BE2C (cell line): ENCODE measurements around the gene RALGPS2.

Experiments used
- DNase-seq: peaks from one replicate; pipeline ENCODE4 v3.0.0-alpha.2; 2020
- H3K27me3 ChIP-seq: fragments of 250-450 bp; sonication (Bioruptor Pico); 2 replicates; pipeline ENCODE4 v1.5.1; 2020; ENCODE audit warnings: mild to moderate bottlenecking
- H3K36me3 ChIP-seq: fragments of 250-450 bp; sonication (Bioruptor Pico); 2 replicates; pipeline ENCODE4 v1.5.1; 2020; ENCODE audit warnings: mild to moderate bottlenecking
- H3K4me1 ChIP-seq: fragments of 250-450 bp; sonication (Bioruptor Pico); 2 replicates; pipeline ENCODE4 v1.5.1; 2020
- H3K4me3 ChIP-seq: 2 replicates; pipeline ENCODE4 v1.5.1; 2011; ENCODE audit warnings: low read depth, low read length
- H3K9me3 ChIP-seq: fragments of 250-450 bp; sonication (Bioruptor Pico); 2 replicates; pipeline ENCODE4 v1.5.1; 2020
- CTCF ChIP-seq: IDR thresholded peaks from 2 replicates; pipeline ENCODE4 v1.5.1; 2012; ENCODE audit warnings: mild to moderate bottlenecking, low read depth, low read length

Gene RALGPS2

DNA sequence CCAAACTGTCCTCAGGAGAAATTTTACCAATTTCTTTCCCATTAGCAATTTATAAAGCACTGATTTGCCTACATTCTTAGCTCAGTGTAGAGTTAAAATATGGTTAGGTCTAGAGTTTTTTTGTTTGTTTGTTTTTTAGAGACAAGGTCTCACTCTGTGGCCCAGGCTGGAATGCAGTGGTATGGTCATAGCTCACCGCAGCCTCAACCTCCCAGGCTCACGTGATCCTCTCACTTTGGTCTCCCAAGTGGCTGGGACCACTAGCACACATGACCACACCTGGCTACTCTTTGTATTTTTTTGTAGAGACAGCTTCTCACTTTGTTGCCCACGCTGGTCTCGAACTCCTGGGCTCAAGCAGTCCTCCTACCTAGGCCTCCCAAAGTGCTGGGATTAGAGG is 10.6 kb upstream of the RALGPS2 start:
- no peak for TF ChIP-seq CTCF
- Histone ChIP-seq H3K9me3 (no peaks in the 10 kb centered on the region), H3K4me3 (no peak overlapping the region), H3K36me3 (no peaks in the 10 kb centered on the region), H3K27me3 (no peaks in the 10 kb centered on the region; the same call in 1 of the 2 replicates), H3K4me1 (no peaks in the 10 kb centered on the region)
- no peak for DNase-seq

DNA sequence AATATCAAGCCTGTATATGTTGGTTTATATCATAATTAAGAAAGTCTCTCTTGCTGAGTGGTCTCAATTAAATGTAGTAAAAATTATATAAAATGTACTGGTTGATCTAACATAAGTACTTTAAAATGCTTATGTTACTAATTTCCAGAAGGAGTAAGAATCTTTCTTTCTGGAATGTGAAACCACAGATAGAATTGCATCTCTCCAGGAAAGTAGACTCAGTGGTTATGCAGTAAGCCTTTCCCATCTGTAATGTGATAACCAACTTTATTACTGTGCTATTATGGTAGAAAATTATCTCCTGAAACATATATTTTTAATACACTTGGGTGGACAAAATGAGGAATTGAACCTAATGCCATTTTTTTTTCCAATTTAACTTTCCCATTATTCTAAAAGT is 8.9 kb upstream of the RALGPS2 start:
- Histone ChIP-seq H3K9me3 (no peaks in the 10 kb centered on the region), H3K36me3 (no peaks in the 10 kb centered on the region), H3K27me3 (no peaks in the 10 kb centered on the region; the same call in 1 of the 2 replicates), H3K4me1 (no peaks in the 10 kb centered on the region), H3K4me3 (no peak overlapping the region)
- no peak for DNase-seq
- no peak for TF ChIP-seq CTCF

DNA sequence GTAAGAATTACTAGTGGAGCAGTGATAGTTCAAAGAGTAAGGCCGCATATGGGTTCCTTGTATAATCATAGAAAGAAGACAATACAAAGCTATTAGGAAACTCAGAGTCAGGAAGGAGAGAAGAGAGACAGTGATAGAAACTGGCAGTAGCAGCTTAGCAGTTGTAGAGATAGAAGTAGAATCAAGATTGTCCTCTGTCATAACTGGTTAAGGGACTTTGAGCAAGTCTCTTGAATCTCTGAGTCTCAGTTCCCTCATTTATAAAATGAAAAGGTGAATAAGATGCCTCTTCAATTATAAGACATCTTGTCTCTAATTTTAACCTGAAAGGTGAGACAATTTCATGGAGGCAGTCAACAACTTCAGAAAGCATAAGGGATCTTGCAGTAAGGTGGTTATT is 6.5 kb upstream of the RALGPS2 start:
- Histone ChIP-seq H3K36me3 (no peaks in the 10 kb centered on the region), H3K27me3 (no peaks in the 10 kb centered on the region; the same call in 1 of the 2 replicates), H3K4me3 (no peak overlapping the region), H3K4me1 (no peaks in the 10 kb centered on the region), H3K9me3 (no peaks in the 10 kb centered on the region)
- no peak for DNase-seq
- no peak for TF ChIP-seq CTCF

DNA sequence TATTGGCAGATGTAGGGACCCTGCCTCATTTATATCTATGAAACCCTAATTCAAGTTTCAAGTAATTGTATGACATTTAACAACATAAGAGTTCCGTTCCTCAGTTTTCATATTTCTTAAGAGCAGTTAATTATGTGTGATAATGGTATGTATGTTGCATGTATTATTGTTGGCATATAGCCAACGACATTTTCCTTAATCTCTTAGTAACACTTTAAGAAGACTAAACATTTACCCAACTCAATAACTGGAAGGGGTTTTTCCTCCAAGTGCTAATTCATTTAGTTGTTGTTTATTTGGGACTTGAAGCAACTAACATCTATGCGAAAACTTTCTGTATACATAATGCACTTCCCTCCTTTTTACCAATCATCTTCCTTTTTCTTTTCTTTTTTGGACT is 1.5 kb upstream of the RALGPS2 start:
- no peak for TF ChIP-seq CTCF
- DNase-seq, result no peak
- Histone ChIP-seq H3K36me3 (no peaks in the 10 kb centered on the region), H3K27me3 (peaks cover 33% of the 10 kb centered on the region), H3K4me3 (no peak overlapping the region), H3K4me1 (no peaks in the 10 kb centered on the region), H3K9me3 (no peaks in the 10 kb centered on the region)

GRCh38 chr1:178724376-178724727 is 692 bp upstream of the RALGPS2 start:
- Histone ChIP-seq H3K27me3 (peaks cover 40% of the 10 kb centered on the region), H3K9me3 (no peaks in the 10 kb centered on the region), H3K4me1 (no peaks in the 10 kb centered on the region), H3K36me3 (no peaks in the 10 kb centered on the region), H3K4me3 (no peak overlapping the region; the same call in 1 of the 2 replicates)
- no peak for DNase-seq
- no peak for TF ChIP-seq CTCF

DNA sequence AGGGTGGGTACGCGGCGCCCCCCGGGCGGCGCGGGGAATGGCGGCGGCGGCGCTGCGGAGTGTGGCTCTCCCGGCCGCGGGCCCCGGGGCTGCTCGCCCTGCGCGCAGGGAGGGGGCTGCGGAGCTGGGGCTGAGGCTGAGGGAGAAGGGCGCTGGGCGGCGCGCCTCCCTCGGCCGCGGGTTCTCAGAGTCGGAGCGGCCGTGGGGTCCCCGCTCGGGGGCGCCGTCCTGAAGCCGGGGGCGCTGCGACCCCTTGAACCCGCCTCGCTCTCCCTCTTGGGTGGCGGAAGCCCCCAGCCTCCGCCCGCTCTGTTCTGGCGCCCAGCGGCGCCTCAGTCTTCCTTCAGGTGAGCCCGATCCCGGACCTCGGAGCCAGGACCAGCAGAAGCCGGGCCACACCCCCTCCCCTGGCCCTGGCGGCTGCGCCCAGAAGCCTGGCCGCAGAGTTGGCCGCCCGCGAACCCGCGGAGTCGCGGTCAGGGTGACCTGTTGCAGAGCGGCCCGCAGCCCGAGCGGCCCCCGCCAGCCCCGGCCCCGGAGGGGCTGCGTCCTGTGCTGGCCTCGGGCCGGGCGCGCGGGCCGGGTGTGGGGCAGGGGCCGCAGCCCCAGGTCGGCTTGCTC is 532 bp downstream of the RALGPS2 start:
- no peak for TF ChIP-seq CTCF
- Histone ChIP-seq H3K4me3 (peak overlapping the region; percentile 47), H3K27me3 (peaks cover 40% of the 10 kb centered on the region), H3K36me3 (no peaks in the 10 kb centered on the region), H3K9me3 (no peaks in the 10 kb centered on the region), H3K4me1 (no peaks in the 10 kb centered on the region)
- DNase-seq, result peak; percentile 26
